ENCODE results near the gene CTTNBP2. TPM values are rescaled to one million over a fixed set of nuclear protein-coding genes. Genes with fewer than 3 reads are reported as not detected.

Gene CTTNBP2
- total RNA-seq, 1 donor from 2014 or later, result 6.3 TPM

- H3K36me3 ChIP-seq, result no peaks in the 10 kb centered on the region
- H3K9me3 ChIP-seq, result no peaks in the 10 kb centered on the region
- peak overlapping the region; percentile 58 for H3K27ac ChIP-seq
- DNase-seq (no peak), ATAC-seq (peak; percentile 67)
- no peak overlapping the region for H3K4me3 ChIP-seq
- intact Hi-C loops (cut with DNase I), result no loop called here
- peak; percentile 35 for TF ChIP-seq CTCF (IDR thresholded peaks at IDR 0.05)
- H3K4me1 ChIP-seq, result no peaks in the 10 kb centered on the region
- no peaks in the 10 kb centered on the region for H3K27me3 ChIP-seq
These were observed 199.4 kb downstream of the CTTNBP2 start for GRCh38 chr7:117673839-117674238.

GRCh38 chr7:117673367-117673766 is 199.9 kb downstream of the CTTNBP2 start:
- ATAC-seq (peak; percentile 93), DNase-seq (peak; percentile 82)
- TF ChIP-seq CTCF (IDR thresholded peaks at IDR 0.05), result no peak
- intact Hi-C loops (cut with DNase I), result no loop called here
- no peaks in the 10 kb centered on the region for H3K27me3 ChIP-seq
- no peak overlapping the region for H3K4me3 ChIP-seq
- H3K9me3 ChIP-seq, result no peaks in the 10 kb centered on the region
- H3K4me1 ChIP-seq, result no peaks in the 10 kb centered on the region
- H3K36me3 ChIP-seq, result no peaks in the 10 kb centered on the region
- H3K27ac ChIP-seq, result peak overlapping the region; percentile 58

- Histone ChIP-seq H3K9me3 (no peaks in the 10 kb centered on the region), H3K27me3 (no peaks in the 10 kb centered on the region), H3K36me3 (no peaks in the 10 kb centered on the region), H3K27ac (peak overlapping the region; percentile 58), H3K4me3 (no peak overlapping the region), H3K4me1 (no peaks in the 10 kb centered on the region)
- no peak for DNase-seq
- ATAC-seq, result peak; percentile 33
- intact Hi-C loops (cut with DNase I), result no loop called here
- TF ChIP-seq CTCF (IDR thresholded peaks at IDR 0.05), result no peak
These were observed 200.8 kb downstream of the CTTNBP2 start for GRCh38 chr7:117672453-117672852.

GRCh38 chr7:117669818-117670217 is 203.4 kb downstream of the CTTNBP2 start:
- no peaks in the 10 kb centered on the region for H3K27me3 ChIP-seq
- H3K4me3 ChIP-seq, result no peak overlapping the region
- TF ChIP-seq CTCF (IDR thresholded peaks at IDR 0.05), result no peak
- ATAC-seq (peak; percentile 15), DNase-seq (no peak)
- no peak overlapping the region for H3K27ac ChIP-seq
- H3K9me3 ChIP-seq, result no peaks in the 10 kb centered on the region
- intact Hi-C loops (cut with DNase I), result no loop called here
- no peaks in the 10 kb centered on the region for H3K4me1 ChIP-seq
- no peaks in the 10 kb centered on the region for H3K36me3 ChIP-seq

- no peak for TF ChIP-seq CTCF (IDR thresholded peaks at IDR 0.05)
- Histone ChIP-seq H3K27ac (no peak overlapping the region), H3K9me3 (no peaks in the 10 kb centered on the region), H3K36me3 (no peaks in the 10 kb centered on the region), H3K27me3 (no peaks in the 10 kb centered on the region), H3K4me3 (no peak overlapping the region), H3K4me1 (no peaks in the 10 kb centered on the region)
- no peak for ATAC-seq
- DNase-seq, result no peak
- intact Hi-C loops (cut with DNase I), result no loop called here
These were observed 205.8 kb downstream of the CTTNBP2 start for GRCh38 chr7:117667456-117667855.

- H3K36me3 ChIP-seq, result no peaks in the 10 kb centered on the region
- H3K4me1 ChIP-seq, result no peaks in the 10 kb centered on the region
- no peak overlapping the region for H3K27ac ChIP-seq
- no peaks in the 10 kb centered on the region for H3K9me3 ChIP-seq
- DNase-seq (no peak), ATAC-seq (no peak)
- H3K4me3 ChIP-seq, result no peak overlapping the region
- intact Hi-C loops (cut with DNase I), result no loop called here
- no peak for TF ChIP-seq CTCF (IDR thresholded peaks at IDR 0.05)
- H3K27me3 ChIP-seq, result no peaks in the 10 kb centered on the region
These were observed 206.6 kb downstream of the CTTNBP2 start for GRCh38 chr7:117666689-117667088.
